ENCODE data around the gene CDC42EP1.

GRCh38 chr22:37525073-37525745 is 35.1 kb upstream of the CDC42EP1 start:
- TF ChIP-seq, protein P1, sequence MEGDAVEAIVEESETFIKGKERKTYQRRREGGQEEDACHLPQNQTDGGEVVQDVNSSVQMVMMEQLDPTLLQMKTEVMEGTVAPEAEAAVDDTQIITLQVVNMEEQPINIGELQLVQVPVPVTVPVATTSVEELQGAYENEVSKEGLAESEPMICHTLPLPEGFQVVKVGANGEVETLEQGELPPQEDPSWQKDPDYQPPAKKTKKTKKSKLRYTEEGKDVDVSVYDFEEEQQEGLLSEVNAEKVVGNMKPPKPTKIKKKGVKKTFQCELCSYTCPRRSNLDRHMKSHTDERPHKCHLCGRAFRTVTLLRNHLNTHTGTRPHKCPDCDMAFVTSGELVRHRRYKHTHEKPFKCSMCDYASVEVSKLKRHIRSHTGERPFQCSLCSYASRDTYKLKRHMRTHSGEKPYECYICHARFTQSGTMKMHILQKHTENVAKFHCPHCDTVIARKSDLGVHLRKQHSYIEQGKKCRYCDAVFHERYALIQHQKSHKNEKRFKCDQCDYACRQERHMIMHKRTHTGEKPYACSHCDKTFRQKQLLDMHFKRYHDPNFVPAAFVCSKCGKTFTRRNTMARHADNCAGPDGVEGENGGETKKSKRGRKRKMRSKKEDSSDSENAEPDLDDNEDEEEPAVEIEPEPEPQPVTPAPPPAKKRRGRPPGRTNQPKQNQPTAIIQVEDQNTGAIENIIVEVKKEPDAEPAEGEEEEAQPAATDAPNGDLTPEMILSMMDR (conservative IDR thresholded peaks at IDR 0.05; ENCODE audit: low read depth in 2 of 2): no peak
- TF ChIP-seq REST (IDR thresholded peaks at IDR 0.05; ENCODE audit: unreplicated experiment) (no peak), EZH2phosphoT487 (IDR thresholded peaks at IDR 0.05; ENCODE audit: unreplicated experiment) (no peak), NANOG (IDR thresholded peaks at IDR 0.05; ENCODE audit: borderline replicate concordance) (no peak), POLR2AphosphoS5 (IDR thresholded peaks at IDR 0.05; ENCODE audit: low read depth) (no peak)
